HG03558 (cell line): ENCODE data around the gene NAPEPLD.
A peak's percentile ranks its signal among the peaks of the same experiment; 100 is the strongest.
"Not testable (repeated sequence)": the region's sequence is repeated elsewhere in the genome, so short reads cannot be mapped to it uniquely, and the experiment has no call there.

ENCODE experiments used
- ATAC-seq: cut with Tn5 transposase; IDR thresholded peaks from one replicate; pipeline ENCODE4 v1.9.1; 2021; ENCODE audit warnings: moderate number of reproducible peaks; ENCODE audit not compliant: unreplicated experiment; ENCODE audit errors: extremely low read depth

Gene NAPEPLD

DNA sequence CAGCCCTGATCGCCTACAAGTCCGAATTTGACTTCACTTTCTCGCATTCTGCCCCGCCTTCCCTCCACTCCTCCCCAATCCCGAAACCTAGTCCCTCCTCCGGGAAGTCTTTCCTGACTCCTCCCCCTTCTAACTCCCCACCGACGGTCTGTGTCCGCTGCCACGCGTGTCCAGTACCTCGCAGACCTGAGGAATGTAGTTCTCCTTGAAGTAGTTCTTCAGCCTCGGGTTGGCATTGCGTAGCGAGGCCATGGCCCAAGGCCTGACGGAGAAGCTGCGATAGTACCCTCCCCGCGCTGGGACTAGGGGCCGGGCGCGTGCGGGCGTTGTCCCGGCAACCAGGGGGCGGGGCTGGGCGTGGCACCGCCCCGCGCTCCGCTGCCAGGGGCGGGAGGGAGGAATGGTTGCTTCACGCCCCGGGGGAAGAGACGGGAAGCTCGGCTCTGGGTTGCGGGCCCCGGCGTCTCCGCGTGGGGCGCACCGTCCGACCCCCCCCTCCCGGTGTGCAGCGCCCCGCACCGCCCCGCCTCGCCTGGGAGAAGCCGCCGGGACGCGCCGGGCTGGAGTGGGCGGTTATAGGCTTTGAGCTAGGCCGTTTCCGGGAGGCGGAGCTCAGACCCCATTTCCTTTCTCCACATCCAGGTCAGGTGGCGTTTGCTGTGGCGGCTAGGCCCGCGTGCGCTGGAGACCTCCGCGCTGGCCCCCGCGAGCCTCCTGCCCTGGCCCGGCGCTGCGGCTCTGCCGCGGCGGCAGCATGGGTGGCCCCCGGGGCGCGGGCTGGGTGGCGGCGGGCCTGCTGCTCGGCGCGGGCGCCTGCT lies 74.2 kb downstream of the NAPEPLD start, which contains the start of the genes ARMC10 and FBXL13:
TSS of gene ARMC10 (plus strand) at position 622 of the 818 bp plus-strand sequence. CDS start at position 755, 133 bp downstream.
TSS of gene FBXL13 (minus strand) at position 278 of the 818 bp plus-strand sequence.
- peak; percentile 82 for ATAC-seq

GRCh38 chr7:103073989-103074518 lies 74.8 kb downstream of the NAPEPLD start:
- ATAC-seq: no peak

DNA sequence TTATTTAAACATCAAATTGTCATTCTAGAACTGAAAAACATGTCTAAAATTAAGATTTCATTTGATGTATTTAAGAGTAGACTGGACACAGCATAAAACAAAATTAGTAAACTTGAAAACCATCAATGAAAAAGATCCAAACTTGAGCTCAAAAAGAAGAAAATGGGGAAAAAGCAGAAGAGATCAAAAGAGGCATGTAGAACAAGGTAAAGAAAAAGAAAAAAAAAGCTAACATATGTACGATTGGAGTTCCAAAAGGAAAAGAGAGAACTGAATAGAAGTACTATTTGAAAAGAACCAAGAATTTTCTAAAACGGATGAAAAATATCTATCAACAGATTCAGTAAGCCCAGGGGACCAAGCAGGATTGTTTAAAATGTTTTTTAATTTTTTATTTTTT lies 77.9 kb downstream of the NAPEPLD start:
- no peak for ATAC-seq

DNA sequence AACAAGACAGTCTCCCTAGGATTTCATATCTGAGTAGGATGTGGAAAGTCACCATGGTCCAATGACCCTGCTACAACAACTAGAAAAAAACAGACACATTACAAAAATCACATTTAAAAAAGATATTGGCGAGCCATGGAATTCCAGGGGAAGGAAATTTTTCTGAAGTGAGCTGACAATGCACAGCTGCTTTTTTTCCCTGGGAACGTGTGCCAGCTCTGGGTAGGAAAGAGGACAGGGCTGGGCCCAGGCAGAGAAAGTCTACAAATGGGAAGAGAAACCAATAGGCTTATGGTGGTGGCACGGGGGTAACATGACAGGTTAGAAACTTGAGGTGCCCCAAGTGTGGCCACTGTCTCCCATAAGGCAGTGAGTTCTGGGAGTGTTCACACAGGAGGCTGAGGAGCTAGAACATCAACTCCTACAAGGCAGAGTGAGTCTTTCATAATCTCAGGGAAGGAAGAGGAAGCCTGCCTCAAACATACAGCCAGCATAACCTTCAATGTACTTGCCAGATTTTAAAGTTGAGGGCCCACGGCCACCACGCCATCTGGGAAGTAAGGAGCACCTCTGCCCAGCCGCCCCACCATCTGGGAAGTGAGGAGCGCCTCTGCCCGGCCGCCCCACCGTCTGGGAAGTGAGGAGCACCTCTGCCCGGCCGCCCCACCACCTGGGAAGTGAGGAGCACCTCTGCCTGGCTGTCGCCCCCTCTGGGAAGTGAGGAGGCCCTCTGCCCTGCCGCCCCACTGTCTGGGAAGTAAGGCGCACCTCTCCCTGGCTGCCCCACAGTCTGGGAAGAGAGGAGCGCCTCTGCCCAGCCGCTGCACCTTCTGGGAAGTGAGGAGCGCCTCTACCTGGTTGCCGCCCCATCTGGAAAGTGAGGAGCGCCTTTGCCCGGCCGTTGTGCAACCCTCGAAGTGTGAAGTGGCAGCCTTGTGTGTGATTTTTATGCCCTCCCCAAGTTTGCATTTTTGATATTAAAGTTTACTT lies 80.2 kb downstream of the NAPEPLD start:
- ATAC-seq: no peak

DNA sequence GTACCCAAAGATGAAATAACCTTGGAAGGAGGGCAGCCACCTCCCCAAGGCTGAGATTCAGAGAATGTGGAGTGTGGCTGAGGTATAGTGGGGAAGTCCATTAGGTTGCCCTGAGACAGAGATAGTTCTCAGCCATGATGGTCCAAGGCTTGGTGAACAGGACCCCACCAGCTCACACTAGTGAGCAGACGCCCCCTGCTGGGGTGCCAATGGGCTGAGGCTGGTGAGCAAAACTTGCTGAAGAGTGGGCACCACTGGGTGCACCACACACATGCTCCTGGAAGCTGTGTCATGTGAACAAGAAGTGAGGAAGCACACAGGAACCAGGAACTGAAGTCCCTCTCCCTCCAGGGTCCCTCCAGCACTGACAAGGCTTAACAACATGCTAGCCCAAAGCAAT lies 83.2 kb downstream of the NAPEPLD start:
- ATAC-seq: no peak

- ATAC-seq: no peak
These were observed 85.0 kb downstream of the NAPEPLD start for GRCh38 chr7:103063895-103064294.

DNA sequence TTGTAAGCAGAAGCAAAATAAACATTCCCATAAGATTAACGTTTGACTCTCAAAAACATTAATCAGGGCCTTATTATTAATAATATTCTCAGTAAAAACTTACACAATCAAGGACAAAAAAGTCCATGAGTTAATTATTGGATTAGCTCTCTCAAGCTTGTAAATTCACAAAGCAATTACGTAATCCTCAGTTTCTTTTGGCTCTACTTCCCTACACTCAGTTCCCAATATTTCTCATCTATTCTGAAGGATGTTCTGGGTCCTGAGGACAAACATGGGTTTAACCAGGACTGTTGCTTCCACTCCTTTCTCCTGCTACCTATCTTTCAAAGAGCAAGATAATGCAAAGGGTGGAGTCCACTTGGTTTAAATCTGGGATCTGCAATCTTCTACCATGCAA lies 89.4 kb downstream of the NAPEPLD start:
- ATAC-seq: no peak

DNA sequence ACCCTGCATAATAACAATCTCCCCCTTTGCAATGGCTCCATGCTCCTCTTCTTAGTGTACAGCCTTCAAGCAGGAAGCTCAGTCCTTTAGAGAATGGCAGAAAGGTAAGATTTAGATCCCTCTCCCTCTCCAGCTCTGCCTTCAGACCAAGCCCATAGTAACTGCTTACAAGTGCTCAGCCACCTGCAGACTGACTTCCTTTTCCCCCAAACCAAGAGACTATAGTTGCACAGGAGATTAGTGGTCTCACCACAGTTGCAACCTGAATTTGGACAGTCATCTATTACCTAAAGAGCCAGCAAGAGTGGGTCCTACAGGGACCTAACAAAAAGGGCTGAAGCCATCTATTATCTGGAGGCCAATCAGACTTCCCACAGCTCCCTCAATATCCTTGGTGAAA lies 90.8 kb downstream of the NAPEPLD start:
- no peak for ATAC-seq

GRCh38 chr7:103056006-103056405 lies 92.9 kb downstream of the NAPEPLD start:
- not testable (repeated sequence) for ATAC-seq

DNA sequence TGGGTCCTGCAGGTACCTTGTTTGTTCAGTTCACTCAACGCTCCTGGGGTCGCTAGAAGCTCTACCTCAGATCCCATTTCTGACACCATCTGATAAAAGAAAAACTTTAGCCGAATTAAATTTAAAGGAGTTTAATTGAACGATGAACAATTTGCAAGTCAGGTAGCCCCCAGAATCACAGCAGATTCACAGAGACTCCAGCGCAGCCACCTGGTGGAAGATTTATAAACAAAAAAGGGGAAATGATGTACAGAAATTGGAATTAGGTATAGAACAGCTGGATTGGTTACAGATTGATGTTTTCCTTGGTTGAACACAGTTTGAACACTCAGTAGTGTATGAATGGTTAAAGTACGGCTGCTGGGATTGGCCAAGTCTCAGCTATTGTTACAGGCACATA lies 97.4 kb downstream of the NAPEPLD start:
- no peak for ATAC-seq
